Neural cell (in vitro differentiated cells): Measurements from ENCODE around the gene PHF12. TPM values are rescaled to one million over a fixed set of nuclear protein-coding genes. Genes with fewer than 3 reads are reported as not detected.

ENCODE experiments used
- H2AFZ ChIP-seq: fragments of 200-600, 300-800 bp; sonication (generic), shearing (Covaris generic); 2 replicates; pipeline ENCODE4 v1.6.0; 2014; ENCODE audit warnings: low read depth, mild to moderate bottlenecking, antibody characterized with exemption, low read length, moderate library complexity
- H3F3A ChIP-seq: fragments of 200-600 bp; shearing (Covaris generic); 2 replicates; pipeline ENCODE4 v1.6.1; 2016; ENCODE audit warnings: mild to moderate bottlenecking, moderate library complexity, mixed read lengths, antibody characterized with exemption, low read length; ENCODE audit not compliant: insufficient read depth, poor library complexity, severe bottlenecking
- H3K27ac ChIP-seq: fragments of 200-600, 300-800 bp; sonication (generic), shearing (Covaris generic); 2 replicates; pipeline ENCODE4 v1.5.1; 2014; ENCODE audit warnings: mild to moderate bottlenecking, low read length, moderate library complexity
- H3K27me3 ChIP-seq: fragments of 300-800, 200-600 bp; sonication (generic), shearing (Covaris generic); 2 replicates; pipeline ENCODE4 v1.6.0; 2014; ENCODE audit warnings: mild to moderate bottlenecking, low read depth, low read length, moderate library complexity; ENCODE audit not compliant: insufficient read depth
- H3K36me3 ChIP-seq: fragments of 300-800, 200-600 bp; sonication (generic), shearing (Covaris generic); 2 replicates; pipeline ENCODE4 v1.5.1; 2014; ENCODE audit warnings: mild to moderate bottlenecking, antibody characterized with exemption, low read length, moderate library complexity; ENCODE audit not compliant: insufficient read depth
- H3K4me2 ChIP-seq: fragments of 300-800, 200-600 bp; sonication (generic), shearing (Covaris generic); 2 replicates; pipeline ENCODE4 v1.6.0; 2014; ENCODE audit warnings: mild to moderate bottlenecking, low read length
- H3K4me3 ChIP-seq: fragments of 300-800, 200-600 bp; sonication (generic), shearing (Covaris generic); 2 replicates; pipeline ENCODE4 v1.5.1; 2014; ENCODE audit warnings: mild to moderate bottlenecking, low read length, moderate library complexity
- H3K79me2 ChIP-seq: fragments of 200-600 bp; shearing (Covaris generic); replicated peaks from 2 replicates; pipeline ENCODE4 v1.6.0; 2014; ENCODE audit warnings: mild to moderate bottlenecking, low read length, moderate library complexity; ENCODE audit not compliant: insufficient read depth
- H3K9ac ChIP-seq: fragments of 300-800, 200-600 bp; sonication (generic), shearing (Covaris generic); 2 replicates; pipeline ENCODE4 v1.6.1; 2016; ENCODE audit warnings: mild to moderate bottlenecking, low read length, mixed read lengths
- H3K9me2 ChIP-seq: fragments of 200-600 bp; shearing (Covaris generic); 2 replicates; pipeline ENCODE4 v1.6.1; 2016; ENCODE audit warnings: mild to moderate bottlenecking, low read length, mixed read lengths; ENCODE audit not compliant: insufficient read depth
- H3K9me3 ChIP-seq: fragments of 200-600, 300-800 bp; sonication (generic), shearing (Covaris generic); 2 replicates; pipeline ENCODE4 v1.6.1; 2016; ENCODE audit warnings: mild to moderate bottlenecking, mixed run types, low read length, moderate library complexity, mixed read lengths
- H4K20me1 ChIP-seq: fragments of 200-600 bp; shearing (Covaris generic); 2 replicates; pipeline ENCODE4 v1.6.1; 2016; ENCODE audit warnings: mild to moderate bottlenecking, mixed run types; ENCODE audit not compliant: insufficient read depth
- CTCF ChIP-seq: fragments of 450-650 bp; IDR thresholded peaks from 2 replicates; pipeline ENCODE4 v1.5.1; 2014; ENCODE audit warnings: antibody characterized with exemption, mild to moderate bottlenecking, moderate library complexity; ENCODE audit not compliant: poor library complexity, severe bottlenecking
- EP300 ChIP-seq: fragments of 450-650 bp; conservative IDR thresholded peaks from 2 replicates; pipeline ENCODE4 v1.6.1; 2014; ENCODE audit warnings: antibody characterized with exemption, mild to moderate bottlenecking, moderate library complexity; ENCODE audit not compliant: poor library complexity, severe bottlenecking
- EZH2 ChIP-seq: fragments of 200-600, 300-800 bp; shearing (Covaris generic), sonication (generic); IDR thresholded peaks from 2 replicates; pipeline ENCODE4 v1.6.1; 2014; ENCODE audit warnings: antibody characterized with exemption, low read length, borderline replicate concordance, mild to moderate bottlenecking; ENCODE audit not compliant: insufficient read depth, poor library complexity, severe bottlenecking
- MXI1 ChIP-seq: fragments of 450-650 bp; conservative IDR thresholded peaks from 2 replicates; pipeline ENCODE4 v1.6.1; 2014; ENCODE audit warnings: antibody characterized with exemption, mild to moderate bottlenecking; ENCODE audit not compliant: poor library complexity, severe bottlenecking
- POLR2AphosphoS5 ChIP-seq: IDR thresholded peaks from 2 replicates; pipeline ENCODE4 v1.6.1; 2012
- RAD21 ChIP-seq: fragments of 450-650 bp; conservative IDR thresholded peaks from 2 replicates; pipeline ENCODE4 v1.6.1; 2014; ENCODE audit warnings: antibody characterized with exemption, mild to moderate bottlenecking, moderate library complexity
- REST ChIP-seq: IDR thresholded peaks from 2 replicates; pipeline ENCODE4 v1.6.1; 2012; ENCODE audit warnings: borderline replicate concordance
- SMC3 ChIP-seq: fragments of 450-650 bp; conservative IDR thresholded peaks from 2 replicates; pipeline ENCODE4 v1.6.1; 2014; ENCODE audit warnings: antibody characterized with exemption, mild to moderate bottlenecking, moderate library complexity; ENCODE audit not compliant: poor library complexity
- TAF1 ChIP-seq: IDR thresholded peaks from 2 replicates; pipeline ENCODE4 v1.6.1; 2012; ENCODE audit warnings: low read depth
- polyA plus RNA-seq: library from polyadenylated mRNA; depleted of rRNA; stranded (reverse); fragments of >200 nt; gene quantifications from 2 replicates; pipeline ENCODE4 v1.2.3, GENCODE V29; 2014

The PHF12 gene
- polyA plus RNA-seq, 1 donor from 2014 or later = 10.4 TPM

- Histone ChIP-seq H3K4me3 (no peak overlapping the region), H2AFZ (no peak overlapping the region), H3K27ac (no peak overlapping the region), H3K36me3 (peaks cover 11% of the 10 kb centered on the region), H3K9me3 (no peaks in the 10 kb centered on the region), H3K9me2 (no peaks in the 10 kb centered on the region), H3K27me3 (no peaks in the 10 kb centered on the region), H3F3A (no peaks in the 10 kb centered on the region), H3K4me2 (no peak overlapping the region), H4K20me1 (no peaks in the 10 kb centered on the region), H3K79me2 (no peaks in the 10 kb centered on the region), H3K9ac (no peak overlapping the region)
- TF ChIP-seq POLR2AphosphoS5 = no peak
- TF ChIP-seq REST = no peak
- TF ChIP-seq SMC3 = no peak
- no peak for TF ChIP-seq EP300
- no peak for TF ChIP-seq RAD21
These were observed 33.0 kb downstream of the PHF12 start for GRCh38 chr17:28918295-28918694.

- Histone ChIP-seq H3K4me2 (no peak overlapping the region), H3K79me2 (no peaks in the 10 kb centered on the region), H3K27me3 (no peaks in the 10 kb centered on the region), H3K36me3 (peaks cover 11% of the 10 kb centered on the region), H3K9me3 (no peaks in the 10 kb centered on the region), H3K4me3 (no peak overlapping the region), H3K9ac (no peak overlapping the region), H3F3A (no peaks in the 10 kb centered on the region), H3K9me2 (no peaks in the 10 kb centered on the region), H4K20me1 (no peaks in the 10 kb centered on the region), H2AFZ (no peak overlapping the region), H3K27ac (no peak overlapping the region)
- TF ChIP-seq MXI1 = no peak
- TF ChIP-seq REST = no peak
- no peak for TF ChIP-seq EP300
- no peak for TF ChIP-seq RAD21
- no peak for TF ChIP-seq POLR2AphosphoS5
- no peak for TF ChIP-seq CTCF
- no peak for TF ChIP-seq SMC3
- TF ChIP-seq EZH2 = no peak
- no peak for TF ChIP-seq TAF1
These were observed 33.9 kb downstream of the PHF12 start for GRCh38 chr17:28917465-28917864.
